HCT116 (cell line): ENCODE measurements around the gene C22orf39. TPM values are rescaled to one million over a fixed set of nuclear protein-coding genes. Genes with fewer than 3 reads are reported as not detected.

Source experiments
- ATAC-seq: fragments of 200-7000 bp; cut with Tn5 transposase; 2 replicates; pipeline ENCODE4 v1.9.1; 2020; ENCODE audit warnings: mild to moderate bottlenecking, moderate library complexity
- BruUV-seq: library from RNA; stranded (reverse); fragments of 400-500 nt; replicated peaks from 2 replicates; lab custom pipeline; 2021; lab: Mats Ljungman, UMichigan
- CTCF ChIA-PET: fragments of 300-600 bp; sonication (Branson Sonifier 250); formaldehyde crosslinking; loops from one replicate; lab custom pipeline; 2021; ENCODE audit warnings: antibody characterized with exemption; lab: Charles Lee
- POLR2A ChIA-PET: fragments of 300-600, 350-600 bp; sonication (Branson Sonifier 250); formaldehyde crosslinking; loops from one replicate; lab custom pipeline; 2021; ENCODE audit warnings: antibody characterized with exemption; lab: Charles Lee
- RAD21 ChIA-PET, 2 experiments: fragments of 300-600 bp; sonication (Branson Sonifier 250); formaldehyde crosslinking; loops; one replicate each; lab custom pipeline; 2023; ENCODE audit warnings: low total read pairs in 2 of 2; ENCODE audit not compliant: uncharacterized antibody in 2 of 2, unreplicated experiment in 2 of 2, low non-redundant PET in 1 of 2; lab: Charles Lee
- DNase-seq: peaks from one replicate; pipeline ENCODE4 v3.0.0-alpha.2; 2010; ENCODE audit warnings: low read depth, low spot score
- H2AFZ ChIP-seq: fragments of 200-600 bp; shearing (Covaris generic), sonication (generic); 2 replicates; pipeline ENCODE4 v1.6.1; 2017; ENCODE audit warnings: low read depth, mixed run types, mixed read lengths, antibody characterized with exemption, low read length; ENCODE audit not compliant: poor library complexity, severe bottlenecking
- H3K27ac ChIP-seq: 2 replicates; pipeline ENCODE4 v1.5.1; 2012; ENCODE audit warnings: low read depth, low read length
- H3K27me3 ChIP-seq: fragments of 200-600 bp; sonication (generic); 2 replicates; pipeline ENCODE4 v1.6.1; 2016; ENCODE audit warnings: mixed run types, low read length, mixed read lengths; ENCODE audit not compliant: insufficient read depth
- H3K36me3 ChIP-seq, 2 experiments: fragments of 200-500 bp in 1 of 2; fragments of 200-600 bp in 1 of 2; sonication (Bioruptor generic) in 1 of 2; sonication (generic) in 1 of 2; 2 replicates each; pipeline versions ENCODE4 v1.5.1 to v1.6.1; 2014 to 2016; ENCODE audit warnings: low read length in 2 of 2, inconsistent platforms in 1 of 2, mixed read lengths in 1 of 2, mixed run types in 1 of 2; ENCODE audit not compliant: insufficient read depth in 2 of 2, control insufficient read depth in 1 of 2
- H3K4me1 ChIP-seq, 2 experiments: fragments of 200-600 bp in 1 of 2; sonication (generic) in 1 of 2; 2 replicates each; pipeline versions ENCODE4 v1.5.1 to v1.6.1; 2012 to 2017; ENCODE audit warnings: low read length in 2 of 2, inconsistent platforms in 1 of 2, mild to moderate bottlenecking in 1 of 2, mixed read lengths in 1 of 2, mixed run types in 1 of 2, moderate library complexity in 1 of 2; ENCODE audit not compliant: insufficient read depth in 2 of 2, control insufficient read depth in 1 of 2
- H3K4me2 ChIP-seq: fragments of 200-600 bp; sonication (generic); 2 replicates; pipeline ENCODE4 v1.6.1; 2017; ENCODE audit warnings: mixed run types, low read length, mixed read lengths
- H3K4me3 ChIP-seq, 2 experiments: fragments of 200-600 bp in 1 of 2; sonication (generic) in 1 of 2; replicated peaks in 1 of 2; 2 replicates each; pipeline ENCODE4 v1.5.1; 2011 to 2016; ENCODE audit warnings: low read length in 2 of 2, control low read depth in 1 of 2, low read depth in 1 of 2, mild to moderate bottlenecking in 1 of 2, mixed read lengths in 1 of 2, mixed run types in 1 of 2
- H3K79me2 ChIP-seq: fragments of 200-600 bp; sonication (generic); 2 replicates; pipeline ENCODE4 v1.6.1; 2017; ENCODE audit warnings: mild to moderate bottlenecking, mixed run types, low read length, moderate library complexity, mixed read lengths; ENCODE audit not compliant: insufficient read depth
- H3K9ac ChIP-seq: fragments of 200-600 bp; sonication (generic); 2 replicates; pipeline ENCODE4 v1.6.1; 2016; ENCODE audit warnings: low read length, mixed read lengths
- H3K9me2 ChIP-seq: fragments of 200-600 bp; sonication (generic), shearing (Covaris generic); 2 replicates; pipeline ENCODE4 v1.6.1; 2017; ENCODE audit warnings: mixed run types, mild to moderate bottlenecking, moderate library complexity; ENCODE audit not compliant: insufficient read depth
- H3K9me3 ChIP-seq, 2 experiments: fragments of 200-500 bp in 1 of 2; fragments of 200-600 bp in 1 of 2; sonication (Bioruptor generic) in 1 of 2; sonication (generic) in 1 of 2; 2 replicates each; pipeline ENCODE4 v1.6.1; 2014 to 2017; ENCODE audit warnings: low read length in 2 of 2, mixed read lengths in 2 of 2, inconsistent platforms in 1 of 2, low read depth in 1 of 2, mild to moderate bottlenecking in 1 of 2, mixed run types in 1 of 2, moderate library complexity in 1 of 2; ENCODE audit not compliant: control insufficient read depth in 1 of 2, insufficient read depth in 1 of 2
- H4K20me1 ChIP-seq: fragments of 200-600 bp; sonication (generic), shearing (Covaris generic); 2 replicates; pipeline ENCODE4 v1.6.1; 2017; ENCODE audit warnings: mixed run types, mild to moderate bottlenecking, moderate library complexity; ENCODE audit not compliant: insufficient read depth
- CBX3 ChIP-seq: IDR thresholded peaks from 2 replicates; pipeline ENCODE4 v1.6.1; 2012; ENCODE audit warnings: low read depth
- CEBPB ChIP-seq: IDR thresholded peaks from 2 replicates; pipeline ENCODE4 v1.6.1; 2012; ENCODE audit warnings: low read depth
- CTCF ChIP-seq, 3 experiments: fragments of 200-600 bp in 1 of 3; sonication (generic) in 1 of 3; IDR thresholded peaks in 2 of 3; conservative IDR thresholded peaks in 1 of 3; 2 replicates each; pipeline ENCODE4 v1.5.1; 2012 to 2017; ENCODE audit warnings: low read depth in 2 of 3, low read length in 2 of 3, antibody characterized with exemption in 1 of 3, borderline replicate concordance in 1 of 3, control low read depth in 1 of 3, mild to moderate bottlenecking in 1 of 3, mixed read lengths in 1 of 3, mixed run types in 1 of 3, moderate library complexity in 1 of 3; ENCODE audit not compliant: insufficient read depth in 1 of 3
- EGR1 ChIP-seq: IDR thresholded peaks from 2 replicates; pipeline ENCODE4 v1.6.1; 2012; ENCODE audit warnings: low read depth
- ELF1 ChIP-seq: IDR thresholded peaks from 2 replicates; pipeline ENCODE4 v1.6.1; 2012; ENCODE audit warnings: low read depth, borderline replicate concordance
- EZH2 ChIP-seq: fragments of 200-600 bp; sonication (generic); IDR thresholded peaks from 2 replicates; pipeline ENCODE4 v1.6.1; 2017; ENCODE audit warnings: antibody characterized with exemption, mixed run types
- EZH2phosphoT487 ChIP-seq: fragments of 200-600 bp; IDR thresholded peaks from 2 replicates; pipeline ENCODE4 v1.6.1; 2018; ENCODE audit warnings: antibody characterized with exemption, borderline replicate concordance
- FOSL1 ChIP-seq: IDR thresholded peaks from 2 replicates; pipeline ENCODE4 v1.6.1; 2012; ENCODE audit warnings: low read depth
- POLR2AphosphoS5 ChIP-seq: IDR thresholded peaks from 2 replicates; pipeline ENCODE4 v1.6.1; 2011; ENCODE audit warnings: mild to moderate bottlenecking, low read depth, low read length, moderate library complexity
- SIN3A ChIP-seq: IDR thresholded peaks from 2 replicates; pipeline ENCODE4 v1.6.1; 2012; ENCODE audit warnings: low read depth
- ZNF274 ChIP-seq: fragments of 200-500 bp; sonication (Bioruptor generic); IDR thresholded peaks from 2 replicates; pipeline ENCODE4 v1.6.1; 2014; ENCODE audit warnings: mild to moderate bottlenecking, low read depth, low read length, inconsistent platforms
- intact Hi-C: fragments of 100-400 bp; cut with micrococcal nuclease; formaldehyde crosslinking; loops from 2 replicates; pipeline ENCODE4 v1.10.0; 2022
- total RNA-seq: library from RNA; stranded (reverse); gene quantifications from one replicate; pipeline ENCODE4 v1.2.1, GENCODE V29; 2021; ENCODE audit not compliant: unreplicated experiment
- TF ChIP-seq, protein P1 (sequence below): IDR thresholded peaks from 2 replicates; pipeline ENCODE4 v1.6.1; 2011; ENCODE audit warnings: mild to moderate bottlenecking, low read length, moderate library complexity; ENCODE audit not compliant: insufficient replicate concordance; ENCODE audit errors: extremely low read depth
- TF ChIP-seq, protein P2 (sequence below): IDR thresholded peaks from 2 replicates; pipeline ENCODE4 v1.6.1; 2012

Gene C22orf39
- total RNA-seq, 1 experiment from 2014 or later, result 17.7 TPM

GRCh38 chr22:19394274-19395050 is 53.0 kb downstream of the C22orf39 start:
- intact Hi-C loops, result no loop called here
- peaks cover 21 to 40% of the 10 kb centered on the region in 2 experiments; a peak in 3 of 4 replicates for H3K36me3 ChIP-seq

More at GRCh38 chr22:19394274-19395050, 53.0 kb downstream of the C22orf39 start:
- no peaks in the 10 kb centered on the region for H3K79me2 ChIP-seq
- TF ChIP-seq EZH2phosphoT487, result no peak
- no peak for TF ChIP-seq CTCF (IDR thresholded peaks at IDR 0.05 in 2 of 3, conservative IDR thresholded peaks at IDR 0.05 in 1 of 3; ENCODE audit: borderline replicate concordance in 1 of 3, insufficient read depth in 1 of 3, low read depth in 2 of 3, low read length in 2 of 3)
- TF ChIP-seq POLR2AphosphoS5, result no peak
- no peak for TF ChIP-seq FOSL1
- TF ChIP-seq, protein P1, sequence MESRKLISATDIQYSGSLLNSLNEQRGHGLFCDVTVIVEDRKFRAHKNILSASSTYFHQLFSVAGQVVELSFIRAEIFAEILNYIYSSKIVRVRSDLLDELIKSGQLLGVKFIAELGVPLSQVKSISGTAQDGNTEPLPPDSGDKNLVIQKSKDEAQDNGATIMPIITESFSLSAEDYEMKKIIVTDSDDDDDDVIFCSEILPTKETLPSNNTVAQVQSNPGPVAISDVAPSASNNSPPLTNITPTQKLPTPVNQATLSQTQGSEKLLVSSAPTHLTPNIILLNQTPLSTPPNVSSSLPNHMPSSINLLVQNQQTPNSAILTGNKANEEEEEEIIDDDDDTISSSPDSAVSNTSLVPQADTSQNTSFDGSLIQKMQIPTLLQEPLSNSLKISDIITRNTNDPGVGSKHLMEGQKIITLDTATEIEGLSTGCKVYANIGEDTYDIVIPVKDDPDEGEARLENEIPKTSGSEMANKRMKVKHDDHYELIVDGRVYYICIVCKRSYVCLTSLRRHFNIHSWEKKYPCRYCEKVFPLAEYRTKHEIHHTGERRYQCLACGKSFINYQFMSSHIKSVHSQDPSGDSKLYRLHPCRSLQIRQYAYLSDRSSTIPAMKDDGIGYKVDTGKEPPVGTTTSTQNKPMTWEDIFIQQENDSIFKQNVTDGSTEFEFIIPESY, result no peak
- no peak for TF ChIP-seq ZNF274
- no peak for TF ChIP-seq EGR1
- no peak for TF ChIP-seq SIN3A
- TF ChIP-seq, protein P2, sequence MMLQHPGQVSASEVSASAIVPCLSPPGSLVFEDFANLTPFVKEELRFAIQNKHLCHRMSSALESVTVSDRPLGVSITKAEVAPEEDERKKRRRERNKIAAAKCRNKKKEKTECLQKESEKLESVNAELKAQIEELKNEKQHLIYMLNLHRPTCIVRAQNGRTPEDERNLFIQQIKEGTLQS, result no peak
- no peak for TF ChIP-seq EZH2
- TF ChIP-seq CBX3, result no peak
- TF ChIP-seq ELF1, result no peak
- no peak for TF ChIP-seq CEBPB
- ChIA-PET CTCF (no interaction called here), RAD21 (no interaction called here), POLR2A (no interaction called here)
- H3K4me1 ChIP-seq, result no peaks in the 10 kb centered on the region
- H3K4me2 ChIP-seq, result no peak overlapping the region
- BruUV-seq, result no TSS peak
- H3K27me3 ChIP-seq, result no peaks in the 10 kb centered on the region
- H3K9me2 ChIP-seq, result no peaks in the 10 kb centered on the region
- H3K27ac ChIP-seq, result no peak overlapping the region
- H3K4me3 ChIP-seq, result no peak overlapping the region
- DNase-seq, result no peak
- no peaks in the 10 kb centered on the region for H4K20me1 ChIP-seq
- ATAC-seq, result no peak
- no peak overlapping the region for H2AFZ ChIP-seq
- H3K9me3 ChIP-seq, result no peaks in the 10 kb centered on the region
- no peak overlapping the region for H3K9ac ChIP-seq
